HTERT RPE-1 (cell line): ENCODE measurements around the gene RPS10.
"Not testable (repeated sequence)": the region's sequence is repeated elsewhere in the genome, so short reads cannot be mapped to it uniquely, and the experiment has no call there.

Experiments
- in situ Hi-C: fragments of 300-500 bp; cut with MboI; formaldehyde crosslinking; loops from 4 replicates; pipeline ENCODE4 v1.14.3; 2020; ENCODE audit warnings: low sequenced_read_pairs

The RPS10 gene

GRCh38 chr6:34393966-34394305 lies 31.9 kb downstream of the RPS10 start:
- in situ Hi-C loops = no loop called here

DNA sequence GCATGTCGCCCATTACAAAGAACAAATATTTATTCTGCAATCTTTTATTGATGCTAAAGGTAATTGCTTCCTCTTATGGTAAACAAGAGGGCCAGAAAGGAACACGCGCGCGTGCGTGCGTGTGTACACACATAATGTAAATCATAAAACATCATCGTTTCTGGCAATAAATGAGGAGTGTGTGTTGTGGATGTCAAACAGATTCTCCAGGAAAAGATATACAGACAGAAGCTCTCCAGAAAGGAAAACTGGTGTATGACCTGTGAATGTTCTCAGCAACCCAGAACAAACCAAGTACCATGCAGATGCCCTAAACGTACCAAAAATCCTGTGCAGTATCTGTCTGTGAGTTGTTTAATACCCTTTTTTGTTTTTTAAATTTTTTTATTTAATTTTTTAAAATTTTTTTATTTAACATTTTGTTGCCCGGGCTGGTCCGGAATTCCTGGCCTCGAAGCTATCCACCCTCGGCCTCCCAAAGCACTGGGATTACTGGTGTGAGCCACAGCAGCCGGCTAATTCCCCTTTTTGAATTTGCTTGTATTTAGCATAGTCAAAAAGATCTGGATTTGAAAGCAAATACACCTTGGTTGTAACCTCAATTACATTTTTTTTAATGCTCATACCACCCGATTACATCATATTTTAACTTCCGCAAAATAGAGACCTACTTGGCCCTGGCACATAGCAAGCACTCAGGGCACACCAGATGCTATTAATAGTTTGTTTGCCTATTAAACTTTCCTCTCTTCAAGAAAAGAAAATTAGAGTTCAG lies 32.5 kb downstream of the RPS10 start:
- in situ Hi-C loops = no loop called here

DNA sequence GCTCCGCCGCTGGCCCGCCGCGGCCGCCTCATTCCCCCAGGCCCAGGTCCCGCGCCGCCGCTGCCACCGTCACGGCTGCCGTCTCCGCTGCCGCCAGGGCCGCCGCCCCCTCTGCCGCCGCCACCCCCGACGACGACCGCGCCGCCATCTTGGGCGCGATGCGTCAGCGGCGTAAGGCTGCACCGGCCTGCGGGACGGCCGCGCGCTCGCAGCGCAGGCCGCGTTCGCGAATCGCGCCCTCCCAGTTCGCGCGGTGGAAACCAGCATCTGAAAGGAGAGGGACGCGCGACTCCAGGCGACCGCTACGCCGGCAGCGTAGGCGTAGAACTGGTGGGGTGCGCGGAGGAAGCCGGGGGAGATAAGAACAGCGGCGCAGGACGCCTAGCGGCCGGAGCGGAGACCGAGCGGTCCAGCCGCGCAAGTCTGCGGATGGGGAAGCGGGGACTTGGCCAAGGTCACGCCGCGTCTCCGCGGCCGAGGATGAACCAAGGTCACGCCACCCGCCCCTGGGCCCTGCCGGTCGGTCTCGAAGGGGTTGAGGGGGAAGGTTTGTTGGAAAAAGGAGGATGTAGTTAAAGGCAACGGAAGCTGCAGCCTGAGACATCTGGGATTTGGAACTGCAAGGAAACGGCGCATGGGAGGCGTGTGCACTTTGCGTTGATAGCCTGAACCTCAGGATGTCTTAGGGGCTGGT lies 33.2 kb downstream of the RPS10 start, which contains the start of gene NUDT3:
Gene NUDT3, minus strand, starts transcription at position 173 of the 694 bp plus-strand sequence. CDS start 307 bp downstream, outside the sequence.
- in situ Hi-C loops = no loop called here

GRCh38 chr6:34391786-34392496 lies 33.9 kb downstream of the RPS10 start:
- in situ Hi-C loops = no loop called here

- in situ Hi-C loops = no loop called here
Observed at GRCh38 chr6:34391473-34391785, 34.4 kb downstream of the RPS10 start.

GRCh38 chr6:34390531-34391472 lies 35.1 kb downstream of the RPS10 start:
- in situ Hi-C loops = no loop called here

DNA sequence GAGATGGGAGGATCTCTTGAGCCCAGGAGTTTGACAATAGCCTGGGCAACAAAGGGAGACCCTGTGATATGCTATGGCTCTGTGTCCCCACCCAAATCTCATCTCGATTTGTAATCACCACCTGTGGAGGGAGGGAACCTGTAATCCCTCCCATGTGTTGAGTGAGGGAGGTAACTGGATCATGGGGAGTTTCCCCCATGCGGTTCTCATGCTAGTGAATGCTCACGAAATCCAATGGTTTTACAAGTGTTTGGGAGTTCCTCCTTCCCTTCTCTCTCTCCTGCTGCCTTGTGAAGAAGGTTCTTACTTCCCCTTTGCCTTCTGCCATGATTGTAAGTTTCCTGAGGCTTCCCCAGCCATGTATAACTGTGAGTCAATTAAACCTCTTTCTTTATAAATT lies 36.8 kb downstream of the RPS10 start:
- in situ Hi-C loops = no loop called here

DNA sequence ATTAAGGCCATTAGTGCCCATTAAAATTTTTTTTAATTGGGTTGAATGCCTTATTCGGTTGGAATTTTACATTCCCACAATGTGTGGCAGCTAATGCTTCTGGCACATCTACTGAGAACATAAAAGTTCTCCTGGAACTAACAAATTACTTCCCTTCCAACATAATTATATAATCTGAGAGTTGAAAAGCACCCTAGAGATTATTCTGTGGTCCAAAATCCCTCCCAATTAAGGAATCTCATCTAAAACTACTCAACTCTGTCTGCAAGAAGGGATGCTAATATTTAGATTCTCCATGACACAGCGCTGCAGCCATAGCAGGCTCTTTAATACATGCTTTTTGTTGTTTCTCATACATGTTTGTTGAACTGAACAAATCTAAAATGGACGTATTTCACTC lies 37.4 kb downstream of the RPS10 start:
- in situ Hi-C loops = no loop called here

- in situ Hi-C loops = no loop called here
Observed at GRCh38 chr6:34386316-34387137, 39.3 kb downstream of the RPS10 start.

- in situ Hi-C loops = no loop called here
Observed at GRCh38 chr6:34385793-34386195, 40.1 kb downstream of the RPS10 start.

- in situ Hi-C loops = no loop called here
Observed at GRCh38 chr6:34384321-34385153, 41.3 kb downstream of the RPS10 start.

- in situ Hi-C loops = no loop called here
Observed at GRCh38 chr6:34383656-34384320, 42.1 kb downstream of the RPS10 start.

DNA sequence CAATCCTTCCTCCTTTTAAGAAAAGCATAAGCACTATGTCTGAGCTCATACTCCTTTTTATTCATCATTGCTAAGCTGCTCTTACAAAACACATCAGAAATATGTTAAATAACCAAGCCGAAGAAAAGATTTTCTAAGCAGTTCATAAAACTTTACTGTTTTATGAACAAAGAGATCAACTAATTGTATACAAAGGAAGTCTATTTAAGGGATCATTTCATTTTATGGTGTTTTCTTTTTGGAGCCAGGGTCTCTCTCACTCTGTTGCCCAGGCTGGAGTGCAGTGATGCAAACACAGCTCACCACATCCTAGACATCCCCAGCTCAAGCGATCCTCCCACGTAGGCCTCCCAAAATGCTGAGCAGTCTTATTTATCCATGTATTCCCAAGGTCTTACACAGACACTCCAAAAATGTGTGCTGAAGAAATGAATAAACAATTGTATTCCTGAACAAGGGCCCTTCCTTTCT lies 42.7 kb downstream of the RPS10 start:
- in situ Hi-C loops = no loop called here

GRCh38 chr6:34381081-34381480 lies 44.8 kb downstream of the RPS10 start:
- in situ Hi-C loops = no loop called here

GRCh38 chr6:34378470-34378869 lies 47.4 kb downstream of the RPS10 start:
- in situ Hi-C loops = no loop called here

- in situ Hi-C loops = no loop called here
Observed at GRCh38 chr6:34377984-34378383, 47.9 kb downstream of the RPS10 start.

DNA sequence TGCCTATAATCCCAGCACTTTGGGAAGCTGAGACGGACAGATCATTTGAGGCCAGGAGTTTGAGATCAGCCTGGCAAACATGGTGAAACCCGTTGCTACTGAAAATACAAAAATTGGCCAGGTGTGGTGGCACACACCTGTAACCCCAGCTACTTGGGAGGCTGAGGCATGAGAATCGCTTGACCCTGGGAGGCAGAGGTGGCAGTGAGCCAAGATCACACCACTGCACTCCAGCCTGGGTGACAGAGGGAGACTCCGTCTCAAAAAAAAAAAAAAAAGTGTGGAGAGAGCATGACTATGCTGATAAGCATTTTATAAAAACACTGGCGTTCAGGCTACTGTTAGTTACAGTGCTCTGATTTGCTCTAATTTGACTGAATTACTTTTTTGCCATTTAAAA lies 48.3 kb downstream of the RPS10 start:
- in situ Hi-C loops = not testable (repeated sequence)

DNA sequence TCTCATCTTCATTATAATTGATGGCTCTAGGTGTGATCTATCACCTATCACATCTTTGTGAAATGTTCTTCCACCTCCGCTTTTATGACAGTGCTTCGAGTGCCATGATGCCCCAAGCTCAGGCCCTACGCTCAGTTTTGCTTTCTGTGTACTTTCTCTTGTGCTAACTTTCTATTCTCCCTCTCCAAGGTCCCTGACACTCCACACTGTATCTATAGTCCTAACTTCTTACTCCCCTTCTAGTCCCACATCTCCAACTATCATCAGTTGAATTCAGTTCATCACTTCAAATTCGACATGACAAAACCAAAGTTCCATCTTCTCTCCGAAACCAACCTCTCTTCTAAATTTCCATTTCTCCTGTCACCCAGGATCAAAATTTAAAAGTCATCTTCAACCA lies 50.0 kb downstream of the RPS10 start:
- in situ Hi-C loops = no loop called here
